RWPE2 (cell line): ENCODE measurements around the gene MFAP2.
A peak's percentile ranks its signal among the peaks of the same experiment; 100 is the strongest.

Experiments
- ATAC-seq: fragments of 200-7000 bp; cut with Tn5 transposase; 3 replicates; pipeline ENCODE4 v1.9.1; 2021; ENCODE audit warnings: low read depth
- DNase-seq: peaks from one replicate; pipeline ENCODE4 v3.0.0-alpha.2; 2020; ENCODE audit warnings: low spot score
- H3K27ac ChIP-seq: fragments of 450-650 bp; 2 replicates; pipeline ENCODE4 v1.5.1; 2017; ENCODE audit warnings: mild to moderate bottlenecking; ENCODE audit not compliant: poor library complexity, severe bottlenecking
- H3K27me3 ChIP-seq: fragments of 250-450 bp; sonication (Bioruptor Pico); 2 replicates; pipeline ENCODE4 v1.5.1; 2021; ENCODE audit warnings: mild to moderate bottlenecking, moderate library complexity; ENCODE audit not compliant: insufficient read depth, poor library complexity, severe bottlenecking
- H3K36me3 ChIP-seq: fragments of 250-450 bp; sonication (Bioruptor Pico); 2 replicates; pipeline ENCODE4 v1.5.1; 2020; ENCODE audit warnings: low read depth, mild to moderate bottlenecking, moderate library complexity
- H3K4me1 ChIP-seq: fragments of 250-450 bp; sonication (Bioruptor Pico); 2 replicates; pipeline ENCODE4 v1.5.1; 2021; ENCODE audit warnings: mild to moderate bottlenecking, moderate library complexity; ENCODE audit not compliant: insufficient read depth, poor library complexity, severe bottlenecking
- H3K4me3 ChIP-seq: fragments of 250-450 bp; sonication (Bioruptor Pico); 2 replicates; pipeline ENCODE4 v1.5.1; 2021; ENCODE audit warnings: mild to moderate bottlenecking, moderate library complexity; ENCODE audit not compliant: severe bottlenecking
- H3K9me3 ChIP-seq: fragments of 250-450 bp; sonication (Bioruptor Pico); 2 replicates; pipeline ENCODE4 v1.5.1; 2021; ENCODE audit warnings: mild to moderate bottlenecking, moderate library complexity; ENCODE audit not compliant: severe bottlenecking
- CTCF ChIP-seq: fragments of 450-650 bp; IDR thresholded peaks from one replicate; pipeline ENCODE4 v1.5.1; 2017; ENCODE audit warnings: mild to moderate bottlenecking, moderate library complexity; ENCODE audit not compliant: poor library complexity, severe bottlenecking

Gene MFAP2

GRCh38 chr1:16979475-16980327 lies 719 bp downstream of the MFAP2 start:
- Histone ChIP-seq H3K27me3 (no peaks in the 10 kb centered on the region), H3K36me3 (no peaks in the 10 kb centered on the region), H3K9me3 (no peaks in the 10 kb centered on the region), H3K4me3 (peak overlapping the region; percentile 38), H3K27ac (peak overlapping the region; percentile 73), H3K4me1 (peaks cover 13% of the 10 kb centered on the region)
- ATAC-seq (no peak), DNase-seq (no peak)
- TF ChIP-seq CTCF: no peak

GRCh38 chr1:16978567-16979474 lies 1.6 kb downstream of the MFAP2 start:
- no peaks in the 10 kb centered on the region for H3K36me3 ChIP-seq
- no peaks in the 10 kb centered on the region for H3K9me3 ChIP-seq
- no peak overlapping the region for H3K27ac ChIP-seq
- no peaks in the 10 kb centered on the region for H3K27me3 ChIP-seq
- no peak overlapping the region for H3K4me3 ChIP-seq
- TF ChIP-seq CTCF: no peak
- peaks cover 10% of the 10 kb centered on the region for H3K4me1 ChIP-seq
- ATAC-seq: no peak
- DNase-seq: peak; percentile 57

GRCh38 chr1:16978139-16978538 lies 2.3 kb downstream of the MFAP2 start:
- ATAC-seq: no peak
- Histone ChIP-seq H3K9me3 (no peaks in the 10 kb centered on the region), H3K4me3 (no peak overlapping the region), H3K36me3 (no peaks in the 10 kb centered on the region), H3K4me1 (peaks cover 10% of the 10 kb centered on the region), H3K27me3 (no peaks in the 10 kb centered on the region), H3K27ac (no peak overlapping the region)
- no peak for TF ChIP-seq CTCF
- no peak for DNase-seq

GRCh38 chr1:16977377-16977776 lies 3.0 kb downstream of the MFAP2 start:
- Histone ChIP-seq H3K27me3 (no peaks in the 10 kb centered on the region), H3K9me3 (no peaks in the 10 kb centered on the region), H3K36me3 (no peaks in the 10 kb centered on the region), H3K4me1 (peaks cover 10% of the 10 kb centered on the region), H3K4me3 (no peak overlapping the region), H3K27ac (no peak overlapping the region)
- DNase-seq: no peak
- TF ChIP-seq CTCF: no peak
- ATAC-seq: no peak
